H1 (cell line): ENCODE results near the gene DRD2. TPM values are rescaled to one million over a fixed set of nuclear protein-coding genes. Genes with fewer than 3 reads are reported as not detected.

Experiments
- CBX5 ChIP-seq: fragments of 300-800, 300-1000 bp; sonication (generic); IDR thresholded peaks from 2 replicates; pipeline ENCODE4 v1.7.1; 2016; ENCODE audit warnings: antibody characterized with exemption, low read length, low read depth
- RBBP5 ChIP-seq: IDR thresholded peaks from 2 replicates; pipeline ENCODE4 v1.7.1; 2012; ENCODE audit warnings: low read depth, mild to moderate bottlenecking, inconsistent platforms, low read length, moderate library complexity, borderline replicate concordance
- RNF2 ChIP-seq: fragments of 200-900, 300-1000 bp; sonication (generic); IDR thresholded peaks from 2 replicates; pipeline ENCODE4 v1.7.1; 2016; ENCODE audit warnings: borderline replicate concordance, low read depth, mild to moderate bottlenecking, antibody characterized with exemption, low read length; ENCODE audit not compliant: poor library complexity, severe bottlenecking; ENCODE audit errors: missing control alignments
- polyA plus RNA-seq, 7 experiments: library from polyadenylated mRNA; depleted of rRNA in 3 of 7; stranded (reverse) in 5 of 7; unstranded in 2 of 7; fragments of >200 nt in 5 of 7; fragments of 200-250 nt in 2 of 7; gene quantifications; 1 replicate in 5 of 7; 2 replicates in 1 of 7; 4 replicates in 1 of 7; pipeline versions ENCODE4 v1.2.1 to v1.2.3, GENCODE V29; 2011 to 2013; ENCODE audit warnings: missing spikeins in 2 of 7, mixed read lengths in 2 of 7
- total RNA-seq: library from RNA; stranded (reverse); fragmentation: NEBNext Ultra II Directional; extraction: Animal tissue kit (Norgen Biotek cat#: 25700); gene quantifications from 2 replicates; pipeline ENCODE4 v1.2.1, GENCODE V29; 2021

Gene DRD2
- total and polyA plus RNA-seq, 2 of the 8 experiments (the other 6 are each of a cell fraction or from before 2014, with no cell fraction given) = 0.26 to 0.41 TPM

- TF ChIP-seq CBX5 (no peak), RNF2 (no peak), RBBP5 (no peak)
- TF ChIP-seq, all 59 proteins: peak for 0
Observed at GRCh38 chr11:113519989-113520613, 44.9 kb upstream of the DRD2 start (continued).
